GM19452 (cell line): ENCODE measurements around the gene DOCK9.

Experiments used
- ATAC-seq: cut with Tn5 transposase; IDR thresholded peaks from one replicate; pipeline ENCODE4 v1.9.1; 2021; ENCODE audit not compliant: unreplicated experiment

Gene DOCK9

GRCh38 chr13:98751367-98751782 lies 226.5 kb downstream of the DOCK9 start:
- no peak for ATAC-seq

GRCh38 chr13:98749501-98749900 lies 228.4 kb downstream of the DOCK9 start:
- ATAC-seq, result no peak

- no peak for ATAC-seq
Observed at GRCh38 chr13:98746968-98747367, 230.9 kb downstream of the DOCK9 start.
